HepG2 (cell line): ENCODE measurements around the gene FKBP8. TPM values are rescaled to one million over a fixed set of nuclear protein-coding genes. Genes with fewer than 3 reads are reported as not detected.
A peak's percentile ranks its signal among the peaks of the same experiment; 100 is the strongest.

ENCODE experiments used
- CAMTA2 ChIP-seq: sonication (generic); formaldehyde crosslinking; IDR thresholded peaks from 2 replicates; pipeline ENCODE4 v1.4.0; 2020; ENCODE audit warnings: mild to moderate bottlenecking, missing genetic modification reagents, borderline replicate concordance
- CBFB ChIP-seq: sonication (generic); formaldehyde crosslinking; IDR thresholded peaks from 2 replicates; pipeline ENCODE4 v1.4.0; 2020; ENCODE audit warnings: missing genetic modification reagents
- FIP1L1 ChIP-seq: fragments of 200-400 bp; formaldehyde crosslinking; IDR thresholded peaks from 2 replicates; pipeline ENCODE4 v1.6.1; 2018; ENCODE audit warnings: low read depth, mild to moderate bottlenecking, low read length, moderate library complexity, borderline replicate concordance; ENCODE audit not compliant: insufficient read depth
- GABPA ChIP-seq, 2 experiments: IDR thresholded peaks; 2 replicates each; pipeline ENCODE4 v1.6.1; 2011 to 2016; ENCODE audit warnings: low read depth in 2 of 2, low read length in 1 of 2, missing biosample characterization in 1 of 2, missing genetic modification characterization in 1 of 2
- HNF1A ChIP-seq, 2 experiments: sonication (generic) in 1 of 2; formaldehyde crosslinking in 1 of 2; IDR thresholded peaks; 2 replicates each; pipeline versions ENCODE4 v1.4.0 to v1.6.1; 2016 to 2020; ENCODE audit warnings: borderline replicate concordance in 1 of 2, low read depth in 1 of 2, mild to moderate bottlenecking in 1 of 2, missing genetic modification reagents in 1 of 2
- NFYC ChIP-seq: IDR thresholded peaks from 2 replicates; pipeline ENCODE4 v1.6.1; 2016; ENCODE audit warnings: missing genetic modification reagents, missing compliant biosample characterization
- PBX2 ChIP-seq: IDR thresholded peaks from 2 replicates; pipeline ENCODE4 v1.6.1; 2016; ENCODE audit warnings: control low read depth
- PBX3 ChIP-seq: sonication (generic); formaldehyde crosslinking; IDR thresholded peaks from 2 replicates; pipeline ENCODE4 v1.8.1; 2023; ENCODE audit warnings: missing genetic modification reagents, inconsistent platforms, borderline replicate concordance
- RBFOX2 ChIP-seq: fragments of 200-400 bp; formaldehyde crosslinking; IDR thresholded peaks from 2 replicates; pipeline ENCODE4 v1.6.1; 2017; ENCODE audit warnings: low read depth, mild to moderate bottlenecking, low read length
- RXRA ChIP-seq: sonication (generic); formaldehyde crosslinking; IDR thresholded peaks from 2 replicates; pipeline ENCODE4 v1.5.1; 2020; ENCODE audit warnings: missing genetic modification reagents
- TBP ChIP-seq: sonication (generic); formaldehyde crosslinking; IDR thresholded peaks from 2 replicates; pipeline ENCODE4 v1.5.0; 2020; ENCODE audit warnings: missing genetic modification reagents
- THAP9 ChIP-seq: sonication (generic); formaldehyde crosslinking; IDR thresholded peaks from 2 replicates; pipeline ENCODE4; 2020; ENCODE audit warnings: missing genetic modification reagents, mild to moderate bottlenecking, borderline replicate concordance
- TIGD3 ChIP-seq: sonication (generic); formaldehyde crosslinking; IDR thresholded peaks from 2 replicates; pipeline ENCODE4 v1.5.1; 2020; ENCODE audit warnings: mild to moderate bottlenecking, missing genetic modification reagents, borderline replicate concordance
- ZBTB3 ChIP-seq: sonication (generic); formaldehyde crosslinking; IDR thresholded peaks from 2 replicates; pipeline ENCODE4 v1.4.0; 2020; ENCODE audit warnings: low read depth, mild to moderate bottlenecking, moderate library complexity, missing genetic modification reagents, borderline replicate concordance
- ZFP82 ChIP-seq: sonication (generic); formaldehyde crosslinking; IDR thresholded peaks from 2 replicates; pipeline ENCODE4 v1.5.1; 2020; ENCODE audit warnings: mild to moderate bottlenecking, missing genetic modification reagents, borderline replicate concordance
- polyA plus RNA-seq, 8 experiments: library from polyadenylated mRNA; depleted of rRNA in 3 of 8; stranded (reverse) in 7 of 8; unstranded in 1 of 8; fragments of >200 nt; fragmentation: Illumina TruSeq in 4 of 8; extraction: Trizol in 4 of 8; gene quantifications; 2 replicates each; pipeline versions ENCODE4 v1.2.1 to v1.2.3, GENCODE V29; 2011 to 2016; ENCODE audit warnings: low read depth in 4 of 8, missing spikeins in 1 of 8, mixed read lengths in 1 of 8; ENCODE audit not compliant: insufficient read depth in 1 of 8
- total RNA-seq, 5 experiments: library from RNA; depleted of rRNA; stranded (reverse); fragments of >200 nt; fragmentation: Illumina TruSeq; extraction: Trizol; gene quantifications; 2 replicates each; pipeline ENCODE4 v1.2.3, GENCODE V29; 2016; ENCODE audit warnings: low read depth in 1 of 5

The FKBP8 gene
- total and polyA plus RNA-seq, 2 of the 13 experiments (the other 11 are each of a cell fraction or from before 2014, with no cell fraction given), result 81.7 to 93.9 TPM

- TF ChIP-seq TIGD3 (peak; percentile 67; the same call in 1 of the 2 replicates), FIP1L1 (no peak), TBP (CRISPR knock-in tag) (no peak), PBX3 (CRISPR knock-in tag) (peak; percentile 77; the same call in 1 of the 2 replicates), PBX2 (CRISPR knock-in tag) (no peak), CAMTA2 (CRISPR knock-in tag) (peak; percentile 81; the same call in 1 of the 2 replicates), THAP9 (CRISPR knock-in tag) (peak; percentile 48; the same call in 1 of the 2 replicates), GABPA (IDR thresholded peaks at IDR 0.05; ENCODE audit: low read depth, low read length) (no peak), GABPA (CRISPR knock-in tag; IDR thresholded peaks at IDR 0.05; ENCODE audit: low read depth) (no peak), HNF1A (IDR thresholded peaks at IDR 0.05; ENCODE audit: low read depth) (no peak), HNF1A (CRISPR knock-in tag; IDR thresholded peaks at IDR 0.05; ENCODE audit: borderline replicate concordance) (no peak; the same call in 1 of the 2 replicates), RBFOX2 (peak; percentile 10), CBFB (CRISPR knock-in tag) (no peak), RXRA (CRISPR knock-in tag) (no peak), ZFP82 (CRISPR knock-in tag) (peak; percentile 72; the same call in 1 of the 2 replicates), ZBTB3 (CRISPR knock-in tag) (no peak), NFYC (peak; percentile 29; the same call in 1 of the 2 replicates)
Measured at GRCh38 chr19:18589380-18590272, 46.3 kb upstream of the FKBP8 start (continued).
